B cell (primary cell): ENCODE measurements around the gene REM2.

ENCODE experiments used
- EZH2 ChIP-seq: IDR thresholded peaks from 2 replicates; pipeline ENCODE4 v1.6.1; 2012; ENCODE audit warnings: borderline replicate concordance, low read depth, mild to moderate bottlenecking, moderate library complexity, low read length; ENCODE audit not compliant: insufficient read depth, poor library complexity, severe bottlenecking
- TF ChIP-seq, protein P1 (sequence below): fragments of 200-600 bp; IDR thresholded peaks from one replicate; pipeline ENCODE4 v1.8.0; 2022; ENCODE audit warnings: antibody characterized with exemption, mild to moderate bottlenecking

- TF ChIP-seq, protein P1, sequence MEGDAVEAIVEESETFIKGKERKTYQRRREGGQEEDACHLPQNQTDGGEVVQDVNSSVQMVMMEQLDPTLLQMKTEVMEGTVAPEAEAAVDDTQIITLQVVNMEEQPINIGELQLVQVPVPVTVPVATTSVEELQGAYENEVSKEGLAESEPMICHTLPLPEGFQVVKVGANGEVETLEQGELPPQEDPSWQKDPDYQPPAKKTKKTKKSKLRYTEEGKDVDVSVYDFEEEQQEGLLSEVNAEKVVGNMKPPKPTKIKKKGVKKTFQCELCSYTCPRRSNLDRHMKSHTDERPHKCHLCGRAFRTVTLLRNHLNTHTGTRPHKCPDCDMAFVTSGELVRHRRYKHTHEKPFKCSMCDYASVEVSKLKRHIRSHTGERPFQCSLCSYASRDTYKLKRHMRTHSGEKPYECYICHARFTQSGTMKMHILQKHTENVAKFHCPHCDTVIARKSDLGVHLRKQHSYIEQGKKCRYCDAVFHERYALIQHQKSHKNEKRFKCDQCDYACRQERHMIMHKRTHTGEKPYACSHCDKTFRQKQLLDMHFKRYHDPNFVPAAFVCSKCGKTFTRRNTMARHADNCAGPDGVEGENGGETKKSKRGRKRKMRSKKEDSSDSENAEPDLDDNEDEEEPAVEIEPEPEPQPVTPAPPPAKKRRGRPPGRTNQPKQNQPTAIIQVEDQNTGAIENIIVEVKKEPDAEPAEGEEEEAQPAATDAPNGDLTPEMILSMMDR = no peak
- no peak for TF ChIP-seq EZH2
Measured at GRCh38 chr14:22845821-22846625, 37.0 kb upstream of the REM2 start.
